SW 1271 (cell line): ENCODE measurements around the gene ADAMTS12.

Experiments used
- DNase-seq, 2 experiments: peaks; one replicate each; lab custom pipeline; 2025; lab: John Stamatoyannopoulos, UW

The ADAMTS12 gene

GRCh38 chr5:33841891-33842290 is 49.9 kb downstream of the ADAMTS12 start:
- no peak for DNase-seq

- no peak for DNase-seq
These were observed 50.8 kb downstream of the ADAMTS12 start for GRCh38 chr5:33840927-33841547.

GRCh38 chr5:33837301-33837700 is 54.5 kb downstream of the ADAMTS12 start:
- no peak for DNase-seq

GRCh38 chr5:33834334-33834733 is 57.5 kb downstream of the ADAMTS12 start:
- no peak for DNase-seq

- no peak for DNase-seq
These were observed 58.6 kb downstream of the ADAMTS12 start for GRCh38 chr5:33833237-33833575.

- no peak for DNase-seq
These were observed 59.2 kb downstream of the ADAMTS12 start for GRCh38 chr5:33832404-33833236.

GRCh38 chr5:33831041-33831440 is 60.7 kb downstream of the ADAMTS12 start:
- no peak for DNase-seq

- no peak for DNase-seq
These were observed 62.4 kb downstream of the ADAMTS12 start for GRCh38 chr5:33829430-33829829.

- DNase-seq: no peak
These were observed 63.0 kb downstream of the ADAMTS12 start for GRCh38 chr5:33828626-33829308.

GRCh38 chr5:33827885-33828284 is 63.9 kb downstream of the ADAMTS12 start:
- no peak for DNase-seq

GRCh38 chr5:33827018-33827707 is 64.6 kb downstream of the ADAMTS12 start:
- DNase-seq: no peak

GRCh38 chr5:33824516-33825195 is 67.1 kb downstream of the ADAMTS12 start:
- DNase-seq: no peak

- no peak for DNase-seq
These were observed 74.5 kb downstream of the ADAMTS12 start for GRCh38 chr5:33817301-33817700.

- DNase-seq: no peak
These were observed 75.0 kb downstream of the ADAMTS12 start for GRCh38 chr5:33816791-33817190.

GRCh38 chr5:33812746-33813145 is 79.0 kb downstream of the ADAMTS12 start:
- DNase-seq: no peak

- DNase-seq: no peak
These were observed 81.2 kb downstream of the ADAMTS12 start for GRCh38 chr5:33810491-33811120.

GRCh38 chr5:33809936-33810335 is 81.9 kb downstream of the ADAMTS12 start:
- no peak for DNase-seq

GRCh38 chr5:33808699-33809098 is 83.1 kb downstream of the ADAMTS12 start:
- no peak for DNase-seq

GRCh38 chr5:33807771-33808170 is 84.0 kb downstream of the ADAMTS12 start:
- DNase-seq: no peak

GRCh38 chr5:33806738-33807442 is 84.9 kb downstream of the ADAMTS12 start:
- peak in 1 of 2 experiments; percentile 45 for DNase-seq

GRCh38 chr5:33801292-33801691 is 90.5 kb downstream of the ADAMTS12 start:
- DNase-seq: no peak
